ENCODE measurements around the gene KYNU.
"Not testable (repeated sequence)": the region's sequence is repeated elsewhere in the genome, so short reads cannot be mapped to it uniquely, and the experiment has no call there.

KYNU gene

DNA sequence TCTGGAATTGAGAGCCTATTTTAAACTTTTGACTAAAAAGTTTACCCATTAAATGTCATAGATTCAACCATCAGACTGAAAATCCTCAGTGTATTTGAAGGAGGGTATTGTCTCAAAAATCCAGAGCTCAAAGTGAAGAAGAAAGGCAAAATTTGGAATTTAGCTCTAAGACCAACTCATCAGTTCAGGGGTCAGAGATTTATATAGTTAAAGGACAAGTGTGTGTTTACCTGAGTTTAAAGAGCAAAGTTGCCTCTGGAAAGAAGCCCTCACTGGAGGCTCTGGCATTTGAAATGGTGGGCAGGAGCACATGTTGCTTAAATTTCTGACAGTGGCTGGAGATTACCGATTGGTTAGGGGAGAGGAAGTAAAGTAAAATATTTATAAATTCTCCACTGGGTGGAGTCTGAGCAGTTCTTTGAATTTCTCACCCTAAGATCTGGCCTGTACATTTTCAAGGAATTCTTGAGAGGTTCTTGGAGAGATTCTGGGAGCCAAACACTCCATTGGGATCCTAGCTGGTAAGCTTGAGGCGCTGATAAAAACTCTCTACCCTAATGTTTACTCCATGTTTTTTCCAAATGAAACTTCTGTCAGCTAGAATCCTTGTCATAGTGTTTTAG lies at the start of gene KYNU:
Gene KYNU (plus strand): TSS at position 449 of the 623 bp plus-strand sequence. CDS start 7,704 bp downstream, outside the sequence.
- no peak for DNase-seq

DNA sequence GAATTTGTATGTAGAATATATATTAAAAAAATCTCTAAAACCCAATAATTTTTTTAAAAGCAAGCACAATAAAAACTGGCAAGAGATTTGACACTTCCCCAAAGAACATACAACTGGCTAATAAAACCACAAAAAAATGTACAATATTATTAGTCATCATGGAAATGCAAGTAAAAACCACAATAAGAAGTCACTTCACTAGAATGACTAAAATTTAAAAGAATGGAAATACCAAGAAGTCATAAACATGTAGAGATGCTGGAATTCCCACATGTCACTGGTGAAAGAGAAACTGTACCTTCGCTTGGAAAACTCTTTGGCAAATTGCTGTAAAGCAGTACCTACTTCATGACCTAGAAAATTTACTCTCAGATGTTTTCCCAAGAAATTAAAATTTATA lies 43.4 kb upstream of the KYNU start:
- DNase-seq, result no peak

DNA sequence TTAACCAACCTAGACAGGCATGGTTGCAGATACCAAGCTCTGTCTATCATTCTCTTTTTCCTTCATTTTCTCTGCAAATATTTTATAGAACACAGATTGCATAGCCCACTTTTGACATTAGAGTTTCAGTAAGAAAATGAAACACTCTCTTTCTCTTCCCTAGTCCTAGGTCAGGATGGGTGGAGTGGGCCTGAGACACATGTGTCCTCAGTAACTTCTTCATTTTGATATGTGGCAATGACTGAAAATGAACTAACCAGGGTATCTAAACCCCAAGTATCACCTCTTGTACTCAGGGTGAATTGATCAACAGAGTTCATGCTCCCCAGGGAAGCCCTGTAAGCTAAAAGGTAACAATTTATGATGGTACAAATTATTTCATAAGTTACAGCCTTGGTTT lies 37.0 kb upstream of the KYNU start:
- no peak for DNase-seq

DNA sequence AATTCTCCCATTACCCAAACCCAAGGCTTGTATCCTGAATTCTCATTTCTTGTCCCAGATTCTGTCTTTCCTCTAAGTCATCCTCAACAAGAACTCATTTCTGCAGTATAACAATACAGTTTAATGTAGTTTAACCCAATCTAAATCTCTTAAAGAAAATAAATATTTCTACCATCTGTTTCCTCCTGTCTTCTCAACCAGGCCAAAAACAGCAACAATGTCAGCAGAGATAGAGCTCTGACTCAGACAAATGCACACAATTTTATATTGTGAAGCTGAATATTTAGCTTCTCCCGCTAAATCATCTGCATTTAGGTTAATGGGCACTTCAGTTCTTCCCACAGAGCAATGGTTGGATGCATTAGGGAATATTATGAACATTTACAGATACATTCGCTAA lies 35.7 kb upstream of the KYNU start:
- DNase-seq, result no peak

DNA sequence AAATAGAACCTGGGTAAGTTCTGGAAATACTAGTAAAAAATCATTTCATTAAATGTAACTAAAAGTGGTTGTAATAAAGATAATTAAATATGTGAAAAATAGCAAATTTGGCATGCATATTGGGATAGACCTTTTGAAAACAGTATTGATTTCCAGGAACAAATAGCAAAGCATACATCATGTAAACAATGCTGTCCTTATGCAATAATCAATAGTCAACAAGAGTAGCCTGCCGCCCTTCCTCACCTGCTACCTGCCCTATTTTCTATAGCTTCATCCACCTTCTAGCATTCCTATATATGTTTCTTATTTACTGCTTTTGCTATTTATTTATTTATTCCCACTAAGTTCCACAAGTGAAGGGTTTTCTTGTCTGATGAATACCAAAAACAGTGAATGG lies 35.1 kb upstream of the KYNU start:
- no peak for DNase-seq

DNA sequence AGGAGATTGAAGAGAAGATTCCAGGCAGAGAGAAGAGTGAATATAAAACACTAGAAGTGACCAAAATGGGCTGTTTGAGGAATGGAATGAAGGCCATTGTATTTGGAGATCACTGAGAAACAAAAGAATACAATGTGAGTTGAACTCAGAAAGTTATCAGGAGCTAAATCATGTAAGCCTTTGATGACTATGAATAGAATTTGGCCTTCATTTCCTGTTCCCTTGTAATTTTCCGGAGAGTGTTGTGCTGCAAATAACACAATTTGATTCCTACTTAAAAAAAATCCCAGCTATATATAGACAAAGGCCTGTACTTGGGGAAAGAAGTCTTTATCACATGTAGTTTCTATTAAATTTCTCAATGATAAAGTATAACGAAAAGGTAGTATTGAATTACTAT lies 33.7 kb upstream of the KYNU start:
- DNase-seq, result no peak

DNA sequence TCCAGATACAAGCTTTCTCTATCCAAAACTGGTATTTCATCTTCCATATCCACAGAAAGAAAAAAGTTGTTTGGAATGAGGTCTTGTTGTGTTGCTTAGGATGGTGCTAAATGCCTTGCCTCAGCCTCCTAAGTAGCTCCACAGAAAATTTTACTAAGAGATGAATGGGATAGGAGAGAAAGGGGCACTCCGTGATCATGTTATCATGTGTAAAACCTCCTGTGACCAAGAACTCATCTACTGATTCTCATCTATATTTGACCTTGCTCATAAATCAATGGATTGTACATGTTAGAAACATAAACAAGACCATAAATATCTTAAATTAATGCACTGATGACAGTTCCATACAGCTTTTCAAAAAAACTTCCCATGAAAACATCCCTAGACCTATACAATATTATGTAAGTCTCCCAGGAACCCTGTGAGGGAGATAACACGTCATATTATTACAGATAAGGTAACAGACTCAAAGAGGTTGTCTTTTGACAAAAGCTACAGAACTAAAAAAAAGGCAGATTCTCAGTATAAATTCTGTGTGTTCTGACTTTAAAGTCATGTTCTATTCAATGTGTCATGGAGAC lies 29.3 kb upstream of the KYNU start:
- no peak for DNase-seq

DNA sequence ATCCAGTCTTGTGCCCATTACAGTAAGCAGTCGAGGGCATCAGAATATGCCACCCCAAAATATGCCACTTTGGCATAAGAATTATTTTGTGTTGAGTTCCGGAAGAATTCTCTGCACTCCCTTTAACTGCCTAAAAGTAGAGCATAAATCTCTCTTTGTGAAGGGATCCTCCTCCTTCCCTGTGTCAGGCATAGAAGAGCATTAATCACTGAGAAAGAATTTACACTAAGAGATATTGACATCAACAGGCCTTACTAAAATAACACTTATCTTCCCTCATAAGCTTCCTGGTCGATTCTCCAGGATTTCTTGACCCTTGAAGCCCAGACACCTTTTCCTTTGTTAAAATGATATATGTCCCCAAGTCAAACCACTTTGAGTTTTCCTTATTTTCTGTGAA lies 27.6 kb upstream of the KYNU start:
- no peak for DNase-seq

DNA sequence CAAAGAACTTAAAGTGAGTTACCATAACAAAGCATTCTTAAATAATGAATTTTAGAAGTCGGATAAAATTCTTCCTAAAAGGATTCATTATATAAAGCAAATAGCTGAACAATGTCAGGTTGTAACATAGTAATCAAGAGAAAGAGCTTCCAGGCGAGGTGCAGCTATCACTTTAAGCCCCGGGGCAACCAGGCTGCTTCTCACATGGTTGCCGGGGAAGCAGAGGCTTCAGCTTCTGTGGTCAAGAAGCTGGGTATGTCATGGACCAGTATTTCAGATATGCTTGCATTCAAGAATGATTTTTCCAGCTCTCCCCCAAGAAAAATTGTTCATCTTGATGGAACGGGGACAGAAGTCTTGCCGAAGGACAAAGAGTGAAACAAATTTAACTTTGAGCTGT lies 23.6 kb upstream of the KYNU start:
- DNase-seq, result no peak

DNA sequence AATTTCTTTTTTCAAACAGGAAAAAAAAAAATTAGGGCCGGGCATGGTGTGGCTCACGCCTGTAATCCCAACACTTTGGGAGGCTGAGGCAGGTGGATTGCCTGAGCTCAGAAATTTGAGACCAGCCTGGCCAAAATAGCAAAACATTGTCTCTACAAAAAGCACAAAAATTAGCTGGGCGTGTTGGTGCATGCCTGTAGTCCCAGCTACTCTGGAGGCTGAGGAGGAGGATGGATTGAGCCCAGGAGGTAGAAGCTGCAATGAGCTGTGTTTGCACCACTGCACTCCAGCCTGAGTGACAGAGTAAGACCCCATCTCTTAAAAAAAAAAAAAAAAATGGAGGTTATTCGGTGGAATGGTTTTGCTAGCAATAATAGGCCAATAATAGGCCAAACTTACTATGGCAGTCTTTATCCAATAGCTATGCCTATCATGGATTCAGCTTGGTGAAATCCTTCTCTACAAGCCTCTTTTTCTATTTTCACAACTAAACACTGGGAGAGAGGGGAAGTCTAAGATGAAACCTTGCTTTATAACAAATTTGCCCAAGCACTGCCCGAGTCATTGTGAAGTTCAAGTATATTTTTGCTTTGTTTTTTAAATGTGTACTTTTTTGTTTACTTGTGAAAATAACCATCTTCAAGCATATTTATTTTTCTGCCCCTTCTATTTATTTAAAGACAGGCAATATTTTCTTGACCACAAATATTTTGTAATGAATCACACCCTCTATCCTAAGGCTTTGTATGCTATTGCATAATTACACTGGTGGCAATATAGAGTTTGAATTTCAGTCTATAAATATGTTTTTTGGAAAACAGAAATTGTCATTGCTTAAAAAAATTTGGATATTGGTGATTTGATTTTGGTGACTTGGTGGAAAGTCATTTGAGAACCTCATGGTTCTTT lies 20.0 kb upstream of the KYNU start:
- DNase-seq, result no peak

DNA sequence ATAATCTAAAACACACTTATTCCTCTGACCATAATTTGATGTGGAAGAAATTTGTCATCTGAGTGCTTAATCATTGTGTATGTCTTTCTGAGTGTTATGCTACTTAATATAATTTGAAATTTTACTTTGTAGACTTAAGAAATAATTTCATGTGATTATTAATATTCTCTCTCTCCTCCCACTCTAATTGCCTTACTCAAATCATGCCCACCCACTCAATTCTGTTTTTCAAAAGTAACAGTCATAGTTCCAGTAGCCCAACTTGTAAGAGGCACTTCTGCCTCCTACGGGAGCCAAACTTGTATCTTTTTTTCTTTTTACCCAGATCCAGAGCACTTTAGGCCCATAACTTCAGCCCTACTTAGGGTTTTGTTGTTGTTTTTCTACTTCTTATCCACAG lies 18.5 kb upstream of the KYNU start:
- DNase-seq, result no peak

DNA sequence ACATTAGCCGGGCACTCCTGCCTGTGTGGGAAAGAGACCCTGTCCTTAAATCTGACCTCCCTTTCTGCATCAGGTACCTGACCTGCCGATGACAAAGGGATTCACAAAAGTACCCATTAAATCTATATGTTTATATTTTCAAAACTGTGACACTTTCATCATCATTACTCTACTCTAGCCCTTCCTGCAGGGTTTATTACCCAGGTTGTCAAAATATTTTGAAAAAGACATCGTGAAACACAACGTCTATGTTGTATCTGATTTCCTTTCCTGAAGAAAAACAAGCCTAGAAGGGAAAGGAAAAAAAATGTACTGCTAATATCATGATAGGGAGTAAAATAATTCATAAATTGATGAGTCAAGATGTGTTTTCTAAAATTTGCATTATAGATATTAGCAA lies 15.2 kb upstream of the KYNU start:
- no peak for DNase-seq

DNA sequence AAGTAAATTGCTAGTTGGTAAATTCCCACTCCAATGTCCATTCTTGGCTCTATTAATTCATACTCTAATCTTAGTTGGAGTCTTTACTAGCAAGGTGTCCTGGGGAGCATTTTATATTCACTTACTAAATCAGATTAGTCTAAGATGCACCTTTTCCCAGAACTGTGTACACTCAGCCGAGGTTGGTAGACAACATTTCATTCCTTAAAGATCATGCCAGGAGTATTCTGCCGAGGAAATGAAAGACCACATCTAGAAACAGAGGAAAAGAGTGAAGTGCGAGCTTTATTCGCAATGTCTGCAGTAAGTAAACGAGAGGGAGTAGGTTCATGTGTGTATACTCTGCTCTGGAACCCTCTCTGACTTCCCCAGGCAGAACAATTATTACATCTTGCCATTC lies 14.6 kb upstream of the KYNU start:
- no peak for DNase-seq

DNA sequence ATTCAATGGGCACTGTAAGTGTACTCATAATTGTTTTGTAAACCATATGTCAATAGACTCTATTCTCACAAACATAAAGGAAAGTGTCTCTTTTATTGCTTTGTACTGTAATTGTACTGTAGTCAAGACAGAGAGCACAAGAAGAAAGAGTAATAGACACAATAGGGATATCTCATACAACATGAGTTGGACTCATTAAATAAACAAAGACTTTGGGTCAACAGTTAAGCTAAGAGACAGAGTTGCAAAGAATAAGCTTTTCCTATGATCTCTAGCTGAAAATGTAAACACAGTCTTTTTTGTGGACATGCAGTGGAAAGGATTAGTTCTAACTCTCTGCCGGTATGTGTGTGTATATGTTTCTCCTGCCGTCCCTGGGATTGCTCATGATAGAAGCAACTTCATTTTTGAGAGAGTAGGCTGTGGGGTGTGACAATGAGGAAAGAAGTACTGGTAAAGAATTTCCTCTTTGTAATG lies 13.9 kb upstream of the KYNU start:
- no peak for DNase-seq

DNA sequence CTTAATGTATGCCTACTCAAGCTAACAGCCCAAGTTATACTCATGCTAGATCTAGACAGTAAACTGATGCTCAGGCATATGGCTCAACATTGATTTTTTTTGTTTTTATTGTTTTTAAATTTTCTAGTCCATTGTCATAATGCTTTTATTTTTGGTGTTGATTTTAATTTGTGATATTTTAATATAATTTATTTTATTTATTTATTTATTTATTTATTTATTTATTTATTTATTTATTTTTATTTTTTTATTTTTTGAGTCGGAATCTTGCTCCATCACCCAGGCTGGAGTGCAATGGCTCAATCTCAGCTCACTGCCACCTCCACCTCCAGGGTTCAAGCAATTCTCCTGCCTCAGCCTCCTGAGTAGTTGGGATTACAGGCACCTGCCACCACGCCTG lies 12.9 kb upstream of the KYNU start:
- DNase-seq, result not testable (repeated sequence)

DNA sequence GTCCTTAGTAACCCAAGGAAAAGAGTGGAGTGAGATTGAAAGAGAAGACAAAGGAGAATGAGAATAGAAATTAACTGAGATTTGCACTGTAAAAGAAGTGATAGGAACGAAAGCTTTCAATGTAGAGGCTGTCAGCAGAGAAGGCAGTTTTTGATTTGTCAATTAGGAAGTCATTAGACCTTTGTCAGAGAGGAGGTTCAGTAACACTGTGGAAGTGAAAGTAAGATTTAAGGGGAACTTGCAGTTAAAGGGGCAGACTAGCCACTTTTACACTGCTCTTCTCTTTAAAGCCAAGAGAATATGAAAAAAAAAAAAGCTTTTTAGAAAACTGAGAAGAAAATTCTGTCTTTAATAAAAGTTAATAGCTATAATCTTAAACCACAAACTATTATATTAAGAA lies 11.5 kb upstream of the KYNU start:
- no peak for DNase-seq

DNA sequence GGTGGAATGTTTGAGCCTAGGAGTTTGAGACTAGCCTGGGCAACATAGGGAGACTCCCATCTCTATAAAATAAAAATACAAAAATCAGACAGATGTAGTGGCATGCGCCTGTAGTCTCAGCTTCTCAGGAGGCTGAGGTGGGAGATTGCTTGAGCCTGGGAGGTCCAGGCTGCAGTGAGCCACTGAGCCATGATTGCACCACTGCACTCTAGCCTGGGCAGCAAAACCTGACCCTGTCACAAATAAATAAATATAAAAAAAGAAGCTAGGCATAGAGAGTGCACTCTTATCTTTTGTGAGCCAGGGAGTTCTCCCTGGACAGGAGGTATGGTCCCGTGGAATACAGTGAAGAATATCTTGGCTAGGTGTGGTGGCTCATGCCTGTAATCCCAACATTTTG lies 11.0 kb upstream of the KYNU start:
- no peak for DNase-seq

DNA sequence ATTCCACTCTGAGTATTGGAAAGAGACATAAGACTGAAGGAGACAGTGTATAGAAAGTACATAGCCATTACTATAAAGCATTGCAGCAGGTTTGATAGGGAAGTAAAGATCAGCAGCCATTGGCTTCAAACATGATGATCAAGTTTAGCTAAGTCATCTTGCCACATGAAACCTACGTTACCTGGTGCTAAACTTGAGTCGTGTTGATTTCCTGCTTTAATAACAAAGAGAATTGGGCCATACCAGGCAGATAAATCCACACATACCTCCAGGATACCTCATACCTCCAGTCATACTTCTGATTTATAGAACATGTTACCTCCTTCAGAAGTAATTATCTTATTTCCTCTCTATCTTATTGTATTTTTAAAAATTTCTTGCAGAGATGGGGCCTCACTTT lies 10.3 kb upstream of the KYNU start:
- DNase-seq, result no peak

DNA sequence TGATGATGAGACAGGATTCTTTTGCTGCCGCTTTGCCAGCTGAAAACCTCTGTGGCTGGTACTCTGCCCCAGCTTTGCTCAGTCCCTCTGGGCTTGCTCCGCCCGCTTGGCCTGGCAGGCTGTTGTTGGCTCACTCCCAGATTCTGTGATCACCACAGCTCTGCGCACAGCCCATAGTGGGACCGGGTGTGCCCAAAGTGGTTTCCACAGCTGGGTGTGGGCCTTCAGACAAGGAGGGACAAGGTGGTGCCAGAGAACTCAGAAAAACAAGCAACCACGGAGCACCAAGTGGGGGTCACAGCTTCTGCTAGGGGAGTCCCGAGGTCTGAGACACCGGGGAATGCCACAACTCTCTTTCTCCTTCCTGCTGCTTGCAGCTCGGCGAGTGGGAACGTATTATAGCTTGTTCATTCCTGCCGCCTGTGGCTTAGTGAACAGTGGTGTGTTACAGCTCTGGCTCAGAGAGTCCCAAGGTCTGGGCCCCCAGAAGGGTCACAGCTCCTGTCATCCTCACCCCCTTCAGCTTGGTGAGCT lies 9.2 kb upstream of the KYNU start:
- DNase-seq, result no peak

DNA sequence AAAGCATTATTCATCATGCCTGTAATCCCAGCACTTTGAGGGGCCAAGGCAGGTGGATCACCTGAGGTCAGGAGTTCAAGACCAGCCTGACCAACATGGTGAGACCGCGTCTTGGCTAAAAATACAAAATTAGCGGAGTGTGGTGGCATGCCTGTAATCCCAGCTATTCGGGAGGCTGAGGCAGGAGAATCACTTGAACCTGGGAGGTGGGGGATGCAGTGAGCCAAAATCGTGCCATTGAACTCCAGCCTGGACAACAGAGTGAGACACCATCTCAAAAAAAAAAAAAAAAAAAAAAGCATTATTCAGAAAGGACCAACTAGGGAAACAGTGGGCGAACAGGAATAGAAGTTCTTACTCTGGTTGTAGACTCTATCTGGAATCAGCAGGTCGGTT lies 8.4 kb upstream of the KYNU start:
- not testable (repeated sequence) for DNase-seq

DNA sequence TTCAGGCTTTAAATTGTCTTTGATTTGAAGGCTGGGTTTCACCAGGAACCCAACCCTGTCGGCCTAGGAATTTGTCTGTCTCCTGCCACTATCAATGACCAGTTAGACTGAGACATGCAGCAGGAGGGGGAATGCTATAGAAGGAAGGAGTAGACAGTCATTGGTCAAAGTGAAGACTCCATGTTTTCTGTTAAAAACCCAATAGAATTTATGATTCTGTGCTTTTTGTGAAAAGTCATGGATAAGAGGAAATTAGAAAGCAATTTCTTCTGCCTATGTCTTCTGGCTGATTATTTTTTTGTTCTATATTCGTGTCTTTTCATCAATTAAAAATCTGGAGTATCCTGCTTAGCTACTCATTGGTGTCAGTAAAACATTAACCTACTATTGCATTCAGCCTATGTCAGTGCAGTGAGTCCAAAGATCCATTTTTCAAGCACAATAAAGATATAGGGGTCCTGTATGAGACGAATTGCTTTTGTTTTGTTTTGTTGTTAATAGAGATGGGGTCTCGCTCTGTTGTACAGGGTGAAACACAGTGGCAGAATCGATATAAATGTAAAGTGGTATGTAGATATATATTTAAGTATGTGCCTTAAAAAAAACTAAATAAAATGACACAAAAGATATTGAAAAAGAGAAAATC lies 7.9 kb upstream of the KYNU start:
- no peak for DNase-seq

DNA sequence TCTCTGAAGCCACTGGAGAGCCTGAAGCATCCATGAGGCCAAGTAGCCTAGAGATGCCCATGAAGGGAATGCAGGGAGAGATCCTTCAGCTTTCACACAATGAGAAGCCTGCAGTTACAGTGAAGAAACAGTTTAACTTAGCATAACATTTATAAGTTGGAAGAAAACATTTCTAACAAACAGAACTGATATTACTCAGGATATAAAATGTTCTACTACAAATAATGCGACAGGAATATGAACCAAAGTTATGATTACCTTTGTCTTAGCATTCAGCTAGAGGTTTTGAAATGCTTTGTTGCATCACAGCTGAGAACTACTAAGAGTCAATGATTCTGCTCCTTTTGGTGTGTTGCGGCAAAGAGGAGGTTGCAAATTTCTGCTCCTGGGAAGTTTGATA lies 6.9 kb upstream of the KYNU start:
- no peak for DNase-seq

DNA sequence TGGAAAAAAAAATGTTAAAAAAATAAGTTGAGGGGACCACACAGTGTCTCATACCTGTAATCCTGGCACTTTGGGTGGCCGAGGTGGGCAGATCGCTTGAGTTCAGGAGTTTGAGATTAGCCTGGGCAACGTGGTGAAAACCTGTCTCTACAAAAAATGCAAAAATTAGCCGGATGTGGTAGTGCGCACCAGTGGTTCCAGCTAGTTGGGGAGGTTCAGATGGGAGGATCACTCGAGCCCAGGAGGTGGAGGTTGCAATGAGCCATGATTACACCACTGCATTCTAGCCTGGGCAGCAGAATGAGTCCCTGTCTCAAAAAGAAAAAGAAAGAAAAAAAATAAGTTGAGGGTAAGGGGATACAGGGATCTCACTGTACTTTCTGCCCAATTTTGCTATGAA lies 6.1 kb upstream of the KYNU start:
- DNase-seq, result no peak
